Stimulated activated CD8-positive, alpha-beta memory T cell treated with anti-CD3 and anti-CD28 coated beads, Interleukin-15, amount 100 ng/mL, for 24 hours (primary cell): ENCODE measurements around the gene SLC8A3.

Source experiments
- DNase-seq: peaks from one replicate; pipeline ENCODE4 v3.0.0-alpha.2; 2020; ENCODE audit warnings: low read depth

The SLC8A3 gene

GRCh38 chr14:70173569-70173968, 15.2 kb downstream of the SLC8A3 start:
- no peak for DNase-seq

GRCh38 chr14:70171726-70172125, 17.0 kb downstream of the SLC8A3 start:
- no peak for DNase-seq

- DNase-seq, result no peak
Measured at GRCh38 chr14:70170976-70171375, 17.8 kb downstream of the SLC8A3 start.

- DNase-seq, result no peak
Measured at GRCh38 chr14:70168406-70168805, 20.3 kb downstream of the SLC8A3 start.

- no peak for DNase-seq
Measured at GRCh38 chr14:70166530-70167203, 22.1 kb downstream of the SLC8A3 start.

- DNase-seq, result no peak
Measured at GRCh38 chr14:70162358-70162757, 26.4 kb downstream of the SLC8A3 start.

- DNase-seq, result no peak
Measured at GRCh38 chr14:70156592-70156991, 32.2 kb downstream of the SLC8A3 start.

GRCh38 chr14:70152704-70153103, 36.0 kb downstream of the SLC8A3 start:
- DNase-seq, result no peak

- no peak for DNase-seq
Measured at GRCh38 chr14:70152081-70152480, 36.7 kb downstream of the SLC8A3 start.

GRCh38 chr14:70149596-70150165, 39.1 kb downstream of the SLC8A3 start:
- no peak for DNase-seq

- DNase-seq, result no peak
Measured at GRCh38 chr14:70148911-70149595, 39.7 kb downstream of the SLC8A3 start.

- no peak for DNase-seq
Measured at GRCh38 chr14:70148351-70148750, 40.4 kb downstream of the SLC8A3 start.

- no peak for DNase-seq
Measured at GRCh38 chr14:70144046-70144445, 44.7 kb downstream of the SLC8A3 start.

- DNase-seq, result no peak
Measured at GRCh38 chr14:70143306-70143705, 45.4 kb downstream of the SLC8A3 start.

- no peak for DNase-seq
Measured at GRCh38 chr14:70140614-70141013, 48.1 kb downstream of the SLC8A3 start.

- DNase-seq, result no peak
Measured at GRCh38 chr14:70139384-70139783, 49.4 kb downstream of the SLC8A3 start.

GRCh38 chr14:70137788-70138187, 51.0 kb downstream of the SLC8A3 start:
- no peak for DNase-seq

- DNase-seq, result no peak
Measured at GRCh38 chr14:70133461-70133860, 55.3 kb downstream of the SLC8A3 start.

GRCh38 chr14:70130482-70130881, 58.3 kb downstream of the SLC8A3 start:
- no peak for DNase-seq

- no peak for DNase-seq
Measured at GRCh38 chr14:70127186-70127585, 61.6 kb downstream of the SLC8A3 start.

GRCh38 chr14:70123796-70124195, 65.0 kb downstream of the SLC8A3 start:
- DNase-seq, result no peak

GRCh38 chr14:70121521-70121920, 67.2 kb downstream of the SLC8A3 start:
- no peak for DNase-seq

GRCh38 chr14:70118064-70118463, 70.7 kb downstream of the SLC8A3 start:
- no peak for DNase-seq

- DNase-seq, result no peak
Measured at GRCh38 chr14:70116278-70116677, 72.5 kb downstream of the SLC8A3 start.
